HL-60 (cell line): ENCODE results near the gene CFAP157.

Experiments
- DNase-seq, 2 experiments: peaks; one replicate each; pipeline ENCODE4 v3.0.0-alpha.2; 2010 to 2020; ENCODE audit warnings: low read depth in 1 of 2, low spot score in 1 of 2
- H3K27ac ChIP-seq: fragments of 250-450 bp; sonication (Bioruptor Pico); replicated peaks from 2 replicates; pipeline ENCODE4 v1.5.1; 2020; ENCODE audit warnings: mild to moderate bottlenecking, moderate library complexity
- H3K27me3 ChIP-seq: fragments of 250-450 bp; sonication (Bioruptor Pico); 2 replicates; pipeline ENCODE4 v1.5.1; 2021; ENCODE audit warnings: mild to moderate bottlenecking, moderate library complexity; ENCODE audit not compliant: insufficient read depth, poor library complexity, severe bottlenecking
- H3K4me3 ChIP-seq: replicated peaks from 2 replicates; pipeline ENCODE4 v1.5.1; 2011; ENCODE audit warnings: mild to moderate bottlenecking, control low read depth, low read length; ENCODE audit not compliant: insufficient read depth
- CTCF ChIP-seq: IDR thresholded peaks from one replicate; pipeline ENCODE4 v1.5.1; 2011; ENCODE audit warnings: low read length, control low read depth, inconsistent platforms; ENCODE audit not compliant: insufficient read depth
- GABPA ChIP-seq: IDR thresholded peaks from 2 replicates; pipeline ENCODE4 v1.6.1; 2012; ENCODE audit warnings: low read depth
- POLR2AphosphoS5 ChIP-seq: IDR thresholded peaks from 2 replicates; pipeline ENCODE4 v1.6.1; 2012; ENCODE audit warnings: low read depth
- REST ChIP-seq: IDR thresholded peaks from 2 replicates; pipeline ENCODE4 v1.6.1; 2012; ENCODE audit warnings: low read depth; ENCODE audit not compliant: insufficient replicate concordance
- SPI1 ChIP-seq: IDR thresholded peaks from 2 replicates; pipeline ENCODE4 v1.6.1; 2012; ENCODE audit warnings: low read depth, mild to moderate bottlenecking, borderline replicate concordance

The CFAP157 gene

GRCh38 chr9:127739614-127740330 is 33.0 kb downstream of the CFAP157 start:
- H3K27ac ChIP-seq: no peak overlapping the region
- DNase-seq: no peak
- no peaks in the 10 kb centered on the region for H3K27me3 ChIP-seq
- TF ChIP-seq REST (no peak), SPI1 (no peak), CTCF (no peak), POLR2AphosphoS5 (no peak), GABPA (no peak)
- no peak overlapping the region for H3K4me3 ChIP-seq

- H3K27me3 ChIP-seq: no peaks in the 10 kb centered on the region
- H3K27ac ChIP-seq: no peak overlapping the region
- TF ChIP-seq CTCF: no peak
- no peak for TF ChIP-seq POLR2AphosphoS5
- no peak for TF ChIP-seq REST
- TF ChIP-seq SPI1: no peak
- TF ChIP-seq GABPA: no peak
- no peak for DNase-seq
- H3K4me3 ChIP-seq: no peak overlapping the region
These were observed 35.1 kb downstream of the CFAP157 start for GRCh38 chr9:127741831-127742434.

- TF ChIP-seq SPI1 (no peak), POLR2AphosphoS5 (no peak), GABPA (no peak), REST (no peak), CTCF (no peak)
- Histone ChIP-seq H3K4me3 (no peak overlapping the region), H3K27ac (no peak overlapping the region), H3K27me3 (no peaks in the 10 kb centered on the region)
- no peak for DNase-seq
These were observed 35.8 kb downstream of the CFAP157 start for GRCh38 chr9:127742435-127743088.
